HCT116 (cell line): ENCODE results near the gene CCDC83. TPM values are rescaled to one million over a fixed set of nuclear protein-coding genes. Genes with fewer than 3 reads are reported as not detected.
"Not testable (repeated sequence)": the region's sequence is repeated elsewhere in the genome, so short reads cannot be mapped to it uniquely, and the experiment has no call there.

Experiments
- ATAC-seq: fragments of 200-7000 bp; cut with Tn5 transposase; 2 replicates; pipeline ENCODE4 v1.9.1; 2020; ENCODE audit warnings: mild to moderate bottlenecking, moderate library complexity
- BruUV-seq: library from RNA; stranded (reverse); fragments of 400-500 nt; replicated peaks from 2 replicates; lab custom pipeline; 2021; lab: Mats Ljungman, UMichigan
- CTCF ChIA-PET: fragments of 300-600 bp; sonication (Branson Sonifier 250); formaldehyde crosslinking; loops from one replicate; lab custom pipeline; 2021; ENCODE audit warnings: antibody characterized with exemption; lab: Charles Lee
- POLR2A ChIA-PET: fragments of 300-600, 350-600 bp; sonication (Branson Sonifier 250); formaldehyde crosslinking; loops from one replicate; lab custom pipeline; 2021; ENCODE audit warnings: antibody characterized with exemption; lab: Charles Lee
- RAD21 ChIA-PET, 2 experiments: fragments of 300-600 bp; sonication (Branson Sonifier 250); formaldehyde crosslinking; loops; one replicate each; lab custom pipeline; 2023; ENCODE audit warnings: low total read pairs in 2 of 2; ENCODE audit not compliant: uncharacterized antibody in 2 of 2, unreplicated experiment in 2 of 2, low non-redundant PET in 1 of 2; lab: Charles Lee
- DNase-seq: peaks from one replicate; pipeline ENCODE4 v3.0.0-alpha.2; 2010; ENCODE audit warnings: low read depth, low spot score
- H2AFZ ChIP-seq: fragments of 200-600 bp; shearing (Covaris generic), sonication (generic); 2 replicates; pipeline ENCODE4 v1.6.1; 2017; ENCODE audit warnings: low read depth, mixed run types, mixed read lengths, antibody characterized with exemption, low read length; ENCODE audit not compliant: poor library complexity, severe bottlenecking
- H3K27ac ChIP-seq: 2 replicates; pipeline ENCODE4 v1.5.1; 2012; ENCODE audit warnings: low read depth, low read length
- H3K27me3 ChIP-seq: fragments of 200-600 bp; sonication (generic); 2 replicates; pipeline ENCODE4 v1.6.1; 2016; ENCODE audit warnings: mixed run types, low read length, mixed read lengths; ENCODE audit not compliant: insufficient read depth
- H3K36me3 ChIP-seq, 2 experiments: fragments of 200-500 bp in 1 of 2; fragments of 200-600 bp in 1 of 2; sonication (Bioruptor generic) in 1 of 2; sonication (generic) in 1 of 2; 2 replicates each; pipeline versions ENCODE4 v1.5.1 to v1.6.1; 2014 to 2016; ENCODE audit warnings: low read length in 2 of 2, inconsistent platforms in 1 of 2, mixed read lengths in 1 of 2, mixed run types in 1 of 2; ENCODE audit not compliant: insufficient read depth in 2 of 2, control insufficient read depth in 1 of 2
- H3K4me1 ChIP-seq, 2 experiments: fragments of 200-600 bp in 1 of 2; sonication (generic) in 1 of 2; 2 replicates each; pipeline versions ENCODE4 v1.5.1 to v1.6.1; 2012 to 2017; ENCODE audit warnings: low read length in 2 of 2, inconsistent platforms in 1 of 2, mild to moderate bottlenecking in 1 of 2, mixed read lengths in 1 of 2, mixed run types in 1 of 2, moderate library complexity in 1 of 2; ENCODE audit not compliant: insufficient read depth in 2 of 2, control insufficient read depth in 1 of 2
- H3K4me2 ChIP-seq: fragments of 200-600 bp; sonication (generic); 2 replicates; pipeline ENCODE4 v1.6.1; 2017; ENCODE audit warnings: mixed run types, low read length, mixed read lengths
- H3K4me3 ChIP-seq, 2 experiments: fragments of 200-600 bp in 1 of 2; sonication (generic) in 1 of 2; replicated peaks in 1 of 2; 2 replicates each; pipeline ENCODE4 v1.5.1; 2011 to 2016; ENCODE audit warnings: low read length in 2 of 2, control low read depth in 1 of 2, low read depth in 1 of 2, mild to moderate bottlenecking in 1 of 2, mixed read lengths in 1 of 2, mixed run types in 1 of 2
- H3K79me2 ChIP-seq: fragments of 200-600 bp; sonication (generic); 2 replicates; pipeline ENCODE4 v1.6.1; 2017; ENCODE audit warnings: mild to moderate bottlenecking, mixed run types, low read length, moderate library complexity, mixed read lengths; ENCODE audit not compliant: insufficient read depth
- H3K9ac ChIP-seq: fragments of 200-600 bp; sonication (generic); 2 replicates; pipeline ENCODE4 v1.6.1; 2016; ENCODE audit warnings: low read length, mixed read lengths
- H3K9me2 ChIP-seq: fragments of 200-600 bp; sonication (generic), shearing (Covaris generic); 2 replicates; pipeline ENCODE4 v1.6.1; 2017; ENCODE audit warnings: mixed run types, mild to moderate bottlenecking, moderate library complexity; ENCODE audit not compliant: insufficient read depth
- H3K9me3 ChIP-seq, 2 experiments: fragments of 200-500 bp in 1 of 2; fragments of 200-600 bp in 1 of 2; sonication (Bioruptor generic) in 1 of 2; sonication (generic) in 1 of 2; 2 replicates each; pipeline ENCODE4 v1.6.1; 2014 to 2017; ENCODE audit warnings: low read length in 2 of 2, mixed read lengths in 2 of 2, inconsistent platforms in 1 of 2, low read depth in 1 of 2, mild to moderate bottlenecking in 1 of 2, mixed run types in 1 of 2, moderate library complexity in 1 of 2; ENCODE audit not compliant: control insufficient read depth in 1 of 2, insufficient read depth in 1 of 2
- H4K20me1 ChIP-seq: fragments of 200-600 bp; sonication (generic), shearing (Covaris generic); 2 replicates; pipeline ENCODE4 v1.6.1; 2017; ENCODE audit warnings: mixed run types, mild to moderate bottlenecking, moderate library complexity; ENCODE audit not compliant: insufficient read depth
- CEBPB ChIP-seq: IDR thresholded peaks from 2 replicates; pipeline ENCODE4 v1.6.1; 2012; ENCODE audit warnings: low read depth
- ELF1 ChIP-seq: IDR thresholded peaks from 2 replicates; pipeline ENCODE4 v1.6.1; 2012; ENCODE audit warnings: low read depth, borderline replicate concordance
- EZH2 ChIP-seq: fragments of 200-600 bp; sonication (generic); IDR thresholded peaks from 2 replicates; pipeline ENCODE4 v1.6.1; 2017; ENCODE audit warnings: antibody characterized with exemption, mixed run types
- JUND ChIP-seq: IDR thresholded peaks from 2 replicates; pipeline ENCODE4 v1.6.1; 2012
- POLR2A ChIP-seq: IDR thresholded peaks from 2 replicates; pipeline ENCODE4 v1.7.0; 2011; ENCODE audit warnings: borderline replicate concordance; ENCODE audit not compliant: insufficient read depth, insufficient read length; ENCODE audit errors: extremely low read depth
- RAD21 ChIP-seq: IDR thresholded peaks from 2 replicates; pipeline ENCODE4 v1.6.1; 2012; ENCODE audit warnings: low read depth, mild to moderate bottlenecking
- SP1 ChIP-seq: IDR thresholded peaks from 2 replicates; pipeline ENCODE4 v1.6.1; 2012; ENCODE audit warnings: low read depth
- SRF ChIP-seq: IDR thresholded peaks from 2 replicates; pipeline ENCODE4 v1.6.1; 2012; ENCODE audit warnings: low read depth
- TCF7L2 ChIP-seq: IDR thresholded peaks from 2 replicates; pipeline ENCODE4 v1.7.0; 2011; ENCODE audit warnings: borderline replicate concordance, inconsistent platforms; ENCODE audit not compliant: insufficient read depth, insufficient read length; ENCODE audit errors: extremely low read depth
- ZNF274 ChIP-seq: fragments of 200-500 bp; sonication (Bioruptor generic); IDR thresholded peaks from 2 replicates; pipeline ENCODE4 v1.6.1; 2014; ENCODE audit warnings: mild to moderate bottlenecking, low read depth, low read length, inconsistent platforms
- intact Hi-C: fragments of 100-400 bp; cut with micrococcal nuclease; formaldehyde crosslinking; loops from 2 replicates; pipeline ENCODE4 v1.10.0; 2022
- total RNA-seq: library from RNA; stranded (reverse); gene quantifications from one replicate; pipeline ENCODE4 v1.2.1, GENCODE V29; 2021; ENCODE audit not compliant: unreplicated experiment
- TF ChIP-seq, protein P1 (sequence below), 3 experiments: fragments of 200-600 bp in 1 of 3; sonication (generic) in 1 of 3; IDR thresholded peaks in 2 of 3; conservative IDR thresholded peaks in 1 of 3; 2 replicates each; pipeline ENCODE4 v1.5.1; 2012 to 2017; ENCODE audit warnings: low read depth in 2 of 3, low read length in 2 of 3, antibody characterized with exemption in 1 of 3, borderline replicate concordance in 1 of 3, control low read depth in 1 of 3, mild to moderate bottlenecking in 1 of 3, mixed read lengths in 1 of 3, mixed run types in 1 of 3, moderate library complexity in 1 of 3; ENCODE audit not compliant: insufficient read depth in 1 of 3
- TF ChIP-seq, protein P2 (sequence below): IDR thresholded peaks from 2 replicates; pipeline ENCODE4 v1.6.1; 2012
- TF ChIP-seq, protein P3 (sequence below): IDR thresholded peaks from 2 replicates; pipeline ENCODE4 v1.6.1; 2012; ENCODE audit warnings: low read depth

CCDC83 gene
- total RNA-seq, 1 experiment from 2014 or later, result not detected

DNA sequence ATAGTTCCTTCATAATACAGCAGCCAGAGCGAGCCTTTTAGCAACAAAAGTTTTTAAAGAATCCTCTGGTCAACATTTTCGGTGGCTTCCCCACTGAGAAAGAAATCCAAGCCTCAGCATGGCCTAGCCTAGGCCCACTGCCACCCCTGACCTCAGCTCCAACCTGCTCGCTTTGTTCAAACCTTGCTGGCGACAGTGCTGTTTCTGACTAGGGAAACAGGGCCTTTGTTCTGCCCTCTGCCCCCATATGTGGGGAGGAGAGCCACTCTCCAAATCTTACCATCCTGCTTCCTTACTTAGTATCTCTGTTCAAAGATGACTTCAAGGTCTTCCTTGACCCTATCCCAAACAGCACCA is 95.8 kb downstream of the CCDC83 start (continued):
- TF ChIP-seq, protein P1, sequence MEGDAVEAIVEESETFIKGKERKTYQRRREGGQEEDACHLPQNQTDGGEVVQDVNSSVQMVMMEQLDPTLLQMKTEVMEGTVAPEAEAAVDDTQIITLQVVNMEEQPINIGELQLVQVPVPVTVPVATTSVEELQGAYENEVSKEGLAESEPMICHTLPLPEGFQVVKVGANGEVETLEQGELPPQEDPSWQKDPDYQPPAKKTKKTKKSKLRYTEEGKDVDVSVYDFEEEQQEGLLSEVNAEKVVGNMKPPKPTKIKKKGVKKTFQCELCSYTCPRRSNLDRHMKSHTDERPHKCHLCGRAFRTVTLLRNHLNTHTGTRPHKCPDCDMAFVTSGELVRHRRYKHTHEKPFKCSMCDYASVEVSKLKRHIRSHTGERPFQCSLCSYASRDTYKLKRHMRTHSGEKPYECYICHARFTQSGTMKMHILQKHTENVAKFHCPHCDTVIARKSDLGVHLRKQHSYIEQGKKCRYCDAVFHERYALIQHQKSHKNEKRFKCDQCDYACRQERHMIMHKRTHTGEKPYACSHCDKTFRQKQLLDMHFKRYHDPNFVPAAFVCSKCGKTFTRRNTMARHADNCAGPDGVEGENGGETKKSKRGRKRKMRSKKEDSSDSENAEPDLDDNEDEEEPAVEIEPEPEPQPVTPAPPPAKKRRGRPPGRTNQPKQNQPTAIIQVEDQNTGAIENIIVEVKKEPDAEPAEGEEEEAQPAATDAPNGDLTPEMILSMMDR (IDR thresholded peaks at IDR 0.05 in 2 of 3, conservative IDR thresholded peaks at IDR 0.05 in 1 of 3; ENCODE audit: borderline replicate concordance in 1 of 3, insufficient read depth in 1 of 3, low read depth in 2 of 3, low read length in 2 of 3), result no peak
- TF ChIP-seq ELF1 (no peak), CEBPB (no peak), SRF (no peak), POLR2A (no peak), RAD21 (no peak), JUND (no peak), EZH2 (no peak)
- TF ChIP-seq, protein P2, sequence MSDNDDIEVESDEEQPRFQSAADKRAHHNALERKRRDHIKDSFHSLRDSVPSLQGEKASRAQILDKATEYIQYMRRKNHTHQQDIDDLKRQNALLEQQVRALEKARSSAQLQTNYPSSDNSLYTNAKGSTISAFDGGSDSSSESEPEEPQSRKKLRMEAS, result no peak

DNA sequence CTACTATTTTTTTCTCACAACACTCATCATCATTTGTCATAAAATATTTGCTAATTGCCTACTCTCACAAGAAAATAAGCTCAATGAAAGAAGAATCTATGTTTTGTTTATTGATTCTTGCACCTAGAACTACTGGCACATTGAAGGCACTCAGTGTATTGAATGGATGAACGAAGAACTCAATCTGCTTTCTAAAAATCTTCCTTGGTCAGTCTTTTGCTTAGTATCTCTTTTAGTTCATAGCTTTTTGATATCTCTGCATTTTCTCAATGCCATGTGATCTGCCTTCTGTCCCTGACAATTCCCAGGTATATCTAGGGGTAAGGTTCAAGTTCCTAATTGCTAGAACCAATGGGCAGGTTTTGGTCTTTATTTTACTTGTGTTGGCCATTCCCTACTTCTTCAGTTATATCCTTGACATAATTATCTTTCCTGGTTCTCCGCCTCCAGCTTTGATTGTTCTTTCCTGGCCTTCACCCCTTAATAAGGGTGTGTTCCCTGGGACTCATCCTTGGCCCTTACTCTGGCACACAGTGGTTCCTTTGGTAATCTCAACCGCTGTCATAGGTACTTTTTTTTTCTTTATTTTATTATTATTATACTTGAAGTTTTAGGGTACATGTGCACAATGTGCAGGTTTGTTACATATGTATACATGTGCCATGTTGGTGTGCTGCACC is 96.4 kb downstream of the CCDC83 start:
- peaks cover 0 to 24% of the 10 kb centered on the region in 2 experiments; a peak in 1 of 4 replicates for H3K4me1 ChIP-seq
- no peaks in the 10 kb centered on the region for H4K20me1 ChIP-seq
- no peak overlapping the region for H3K4me2 ChIP-seq
- ChIA-PET RAD21 (no interaction called here), CTCF (interaction anchor here (1.4 kb wide), 1 partner anchor 242 kb away, joined by 3 read pairs; no protein-coding TSS in a partner anchor), POLR2A (no interaction called here)
- H3K27me3 ChIP-seq, result no peaks in the 10 kb centered on the region
- no TSS peak for BruUV-seq
- no peaks in the 10 kb centered on the region for H3K9me3 ChIP-seq
- no peak overlapping the region for H3K27ac ChIP-seq
- no peak overlapping the region for H3K9ac ChIP-seq
- H3K79me2 ChIP-seq, result no peaks in the 10 kb centered on the region
- H3K36me3 ChIP-seq, result no peaks in the 10 kb centered on the region
- H2AFZ ChIP-seq, result no peak overlapping the region
- ATAC-seq (no peak), DNase-seq (no peak)
- no peak overlapping the region for H3K4me3 ChIP-seq
- TF ChIP-seq CEBPB (no peak), POLR2A (no peak), SP1 (no peak), ZNF274 (no peak), ELF1 (no peak), TCF7L2 (no peak)
- TF ChIP-seq, protein P3, sequence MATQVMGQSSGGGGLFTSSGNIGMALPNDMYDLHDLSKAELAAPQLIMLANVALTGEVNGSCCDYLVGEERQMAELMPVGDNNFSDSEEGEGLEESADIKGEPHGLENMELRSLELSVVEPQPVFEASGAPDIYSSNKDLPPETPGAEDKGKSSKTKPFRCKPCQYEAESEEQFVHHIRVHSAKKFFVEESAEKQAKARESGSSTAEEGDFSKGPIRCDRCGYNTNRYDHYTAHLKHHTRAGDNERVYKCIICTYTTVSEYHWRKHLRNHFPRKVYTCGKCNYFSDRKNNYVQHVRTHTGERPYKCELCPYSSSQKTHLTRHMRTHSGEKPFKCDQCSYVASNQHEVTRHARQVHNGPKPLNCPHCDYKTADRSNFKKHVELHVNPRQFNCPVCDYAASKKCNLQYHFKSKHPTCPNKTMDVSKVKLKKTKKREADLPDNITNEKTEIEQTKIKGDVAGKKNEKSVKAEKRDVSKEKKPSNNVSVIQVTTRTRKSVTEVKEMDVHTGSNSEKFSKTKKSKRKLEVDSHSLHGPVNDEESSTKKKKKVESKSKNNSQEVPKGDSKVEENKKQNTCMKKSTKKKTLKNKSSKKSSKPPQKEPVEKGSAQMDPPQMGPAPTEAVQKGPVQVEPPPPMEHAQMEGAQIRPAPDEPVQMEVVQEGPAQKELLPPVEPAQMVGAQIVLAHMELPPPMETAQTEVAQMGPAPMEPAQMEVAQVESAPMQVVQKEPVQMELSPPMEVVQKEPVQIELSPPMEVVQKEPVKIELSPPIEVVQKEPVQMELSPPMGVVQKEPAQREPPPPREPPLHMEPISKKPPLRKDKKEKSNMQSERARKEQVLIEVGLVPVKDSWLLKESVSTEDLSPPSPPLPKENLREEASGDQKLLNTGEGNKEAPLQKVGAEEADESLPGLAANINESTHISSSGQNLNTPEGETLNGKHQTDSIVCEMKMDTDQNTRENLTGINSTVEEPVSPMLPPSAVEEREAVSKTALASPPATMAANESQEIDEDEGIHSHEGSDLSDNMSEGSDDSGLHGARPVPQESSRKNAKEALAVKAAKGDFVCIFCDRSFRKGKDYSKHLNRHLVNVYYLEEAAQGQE, result no peak
- intact Hi-C loops, result no loop called here
- no peaks in the 10 kb centered on the region for H3K9me2 ChIP-seq

DNA sequence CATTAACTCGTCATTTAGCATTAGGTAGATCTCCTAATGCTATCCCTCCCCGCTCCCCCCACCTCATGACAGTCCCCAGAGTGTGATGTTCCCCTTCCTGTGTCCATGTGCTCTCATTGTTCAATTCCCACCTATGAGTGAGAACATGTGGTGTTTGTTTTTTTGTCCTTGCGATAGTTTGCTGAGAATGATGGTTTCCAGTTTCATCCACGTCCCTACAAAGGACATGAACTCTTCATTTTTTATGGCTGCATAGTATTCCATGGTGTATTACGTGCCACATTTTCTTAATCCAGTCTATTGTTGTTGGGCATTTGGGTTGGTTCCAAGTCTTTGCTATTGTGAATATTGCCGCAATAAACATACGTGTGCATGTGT is 96.9 kb downstream of the CCDC83 start:
- CTCF ChIA-PET, result interaction anchor here (1.4 kb wide), 1 partner anchor 242 kb away, joined by 3 read pairs; no protein-coding TSS in a partner anchor
- H3K9me3 ChIP-seq, H3K27me3 ChIP-seq, H3K9ac ChIP-seq, BruUV-seq, POLR2A ChIA-PET, H3K36me3 ChIP-seq, DNase-seq, RAD21 ChIA-PET, H3K9me2 ChIP-seq, H3K27ac ChIP-seq, H3K4me2 ChIP-seq, H4K20me1 ChIP-seq, intact Hi-C loops, H3K4me3 ChIP-seq, ATAC-seq, H2AFZ ChIP-seq, H3K79me2 ChIP-seq: not testable (repeated sequence)
- H3K4me1 ChIP-seq, result peaks cover 0 to 24% of the 10 kb centered on the region in 2 experiments; a peak in 1 of 4 replicates
